AG20443 (cell line): Measurements from ENCODE around the gene MADCAM1.

Source experiments
- DNase-seq: peaks from one replicate; pipeline ENCODE4 v3.0.0; 2012; ENCODE audit warnings: low spot score, mixed read lengths

MADCAM1 gene

DNA sequence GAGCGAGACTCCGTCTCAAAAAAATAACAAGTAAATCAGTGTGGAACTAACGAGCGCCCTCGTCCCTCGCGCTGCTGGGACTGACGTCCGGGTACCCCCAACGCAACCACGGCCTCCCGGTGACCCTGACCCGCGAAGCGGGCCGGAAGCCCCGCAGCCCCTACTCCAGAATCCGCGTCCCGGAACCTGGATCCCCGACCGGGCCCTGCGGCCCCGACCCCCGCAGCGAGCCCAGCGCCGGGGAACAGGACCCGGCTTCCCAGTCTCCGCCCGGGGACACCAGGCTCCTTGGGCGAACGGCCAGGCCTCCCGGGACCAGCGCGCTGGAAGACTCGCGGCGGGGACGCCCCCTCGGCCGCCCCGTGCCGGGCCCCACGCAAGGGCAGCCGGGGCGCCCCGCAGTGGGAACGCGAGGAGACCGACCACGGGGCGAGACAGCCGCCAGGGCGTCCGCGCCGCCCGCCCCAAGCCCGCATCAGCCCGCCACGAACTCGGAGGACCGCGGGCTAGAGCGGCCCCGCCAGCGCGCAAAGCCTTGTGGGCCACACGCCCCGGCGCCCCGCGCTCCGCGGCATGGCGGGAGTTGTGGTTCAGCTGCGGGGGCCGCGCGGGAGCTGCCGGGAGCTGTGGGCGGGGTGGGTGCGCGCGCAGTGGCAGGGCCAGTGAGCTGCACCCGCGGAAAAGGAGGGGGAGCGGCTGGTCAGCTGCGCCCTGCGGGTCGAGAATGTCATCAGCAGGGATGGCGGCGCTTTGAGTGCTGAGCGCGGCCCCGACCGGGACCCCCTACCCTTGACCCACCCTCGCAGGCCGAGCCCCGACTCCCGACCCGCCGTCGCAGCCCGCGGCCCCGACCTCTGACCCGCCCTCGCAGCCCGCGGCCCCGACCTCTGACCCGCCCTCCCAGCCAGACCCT, 7.5 kb upstream of the MADCAM1 start:
- DNase-seq: peak; percentile 100

DNA sequence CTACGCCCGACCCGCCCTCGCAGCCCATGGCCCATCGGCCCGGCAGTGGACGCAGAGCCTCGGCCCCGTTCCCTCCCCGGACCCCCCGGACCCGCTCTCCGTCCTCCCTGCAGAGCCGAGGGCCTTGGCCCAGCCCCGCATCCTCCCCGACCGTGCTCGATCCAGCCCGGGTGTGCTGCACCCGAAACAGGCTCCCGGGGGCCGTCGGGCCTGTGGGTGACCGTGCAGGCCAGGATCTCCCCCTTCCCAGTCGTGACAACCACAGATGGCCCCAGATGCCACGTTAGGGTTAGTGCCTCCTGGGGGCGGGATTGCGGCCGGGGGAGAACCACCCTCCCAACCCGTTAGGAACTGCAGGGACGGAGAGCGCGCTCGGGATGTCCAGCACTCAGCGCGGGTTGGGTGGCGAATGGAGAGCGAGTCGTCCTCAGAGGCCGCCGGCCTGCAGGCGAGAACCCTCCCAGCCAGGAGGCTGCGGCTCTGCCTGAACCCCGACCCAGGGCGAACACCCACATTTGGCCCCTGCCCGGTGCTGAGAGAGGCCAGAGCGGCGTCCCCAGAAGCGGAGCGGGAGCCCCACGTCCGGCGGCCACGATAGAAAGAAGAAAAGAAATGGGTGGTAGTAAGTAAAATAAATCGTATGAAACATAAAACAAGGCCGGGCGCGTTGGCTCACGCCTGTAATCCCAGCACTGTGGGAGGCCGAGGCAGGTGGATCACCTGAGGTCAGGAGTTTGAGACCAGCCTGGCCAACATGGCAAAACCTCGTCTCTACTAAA, 6.7 kb upstream of the MADCAM1 start:
- DNase-seq: peak; percentile 63

DNA sequence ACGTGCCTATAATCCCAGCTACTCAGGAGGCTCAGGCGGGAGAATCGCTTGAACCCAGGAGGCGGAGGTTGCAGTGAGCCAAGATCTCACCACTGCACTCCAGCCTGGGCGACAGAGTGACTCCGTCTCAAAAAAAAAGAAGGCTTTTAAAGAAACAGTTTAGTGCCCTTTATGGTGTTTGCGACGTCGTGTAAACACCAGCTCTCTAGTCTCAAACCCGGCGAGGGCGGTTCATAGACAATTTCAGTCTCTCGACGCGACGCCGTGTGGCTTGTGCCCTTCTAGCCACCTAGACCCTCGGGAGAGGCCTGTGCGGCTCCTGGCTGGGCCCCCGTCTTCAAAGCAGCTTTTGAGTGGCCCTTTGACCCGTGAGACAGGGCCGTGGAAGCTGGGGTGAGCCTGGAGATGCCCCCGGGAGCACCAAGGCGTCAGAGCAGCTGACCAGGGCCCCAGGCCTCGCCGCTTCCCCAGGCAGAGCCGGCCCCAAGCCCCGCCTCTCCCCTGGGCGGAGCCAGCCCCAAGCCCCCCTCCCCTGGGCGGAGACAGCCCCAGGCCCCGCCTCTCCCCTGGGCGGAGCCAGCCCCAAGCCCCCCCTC, 5.0 kb upstream of the MADCAM1 start:
- no peak for DNase-seq

GRCh38 chr19:492091-492531, 4.2 kb upstream of the MADCAM1 start:
- DNase-seq: no peak

- no peak for DNase-seq
These were observed 2.7 kb upstream of the MADCAM1 start for GRCh38 chr19:493391-494170.

GRCh38 chr19:494171-495080, 1.9 kb upstream of the MADCAM1 start:
- no peak for DNase-seq

DNA sequence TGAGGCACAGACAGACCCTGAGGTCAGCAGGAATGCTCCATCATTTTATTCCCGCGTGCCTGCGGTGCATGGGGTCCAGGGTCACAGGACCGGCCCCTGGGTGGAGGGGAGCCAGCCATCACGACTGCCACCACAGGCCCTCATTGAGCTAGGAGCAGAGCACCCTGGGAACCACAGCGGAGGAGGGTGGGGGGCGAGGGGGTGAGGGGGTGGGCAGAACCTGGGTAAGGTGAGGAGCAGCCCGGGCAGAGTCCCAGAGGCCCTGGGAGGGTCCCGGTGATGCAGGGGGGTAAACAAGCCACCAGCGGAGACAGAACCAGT, 1.2 kb upstream of the MADCAM1 start:
- DNase-seq: no peak

- DNase-seq: peak; percentile 62
These were observed 729 bp upstream of the MADCAM1 start for GRCh38 chr19:495402-496111.

GRCh38 chr19:496986-497385, 700 bp downstream of the MADCAM1 start:
- DNase-seq: no peak

GRCh38 chr19:497491-497868, 1.2 kb downstream of the MADCAM1 start:
- DNase-seq: no peak

GRCh38 chr19:497869-498510, 1.7 kb downstream of the MADCAM1 start:
- no peak for DNase-seq

DNA sequence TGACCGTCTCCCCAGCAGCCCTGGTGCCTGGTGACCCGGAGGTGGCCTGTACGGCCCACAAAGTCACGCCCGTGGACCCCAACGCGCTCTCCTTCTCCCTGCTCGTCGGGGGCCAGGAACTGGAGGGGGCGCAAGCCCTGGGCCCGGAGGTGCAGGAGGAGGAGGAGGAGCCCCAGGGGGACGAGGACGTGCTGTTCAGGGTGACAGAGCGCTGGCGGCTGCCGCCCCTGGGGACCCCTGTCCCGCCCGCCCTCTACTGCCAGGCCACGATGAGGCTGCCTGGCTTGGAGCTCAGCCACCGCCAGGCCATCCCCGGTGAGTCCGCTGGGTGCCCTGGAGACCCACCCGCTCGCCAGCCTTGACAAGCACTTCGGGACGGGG, 2.2 kb downstream of the MADCAM1 start:
- DNase-seq: no peak

DNA sequence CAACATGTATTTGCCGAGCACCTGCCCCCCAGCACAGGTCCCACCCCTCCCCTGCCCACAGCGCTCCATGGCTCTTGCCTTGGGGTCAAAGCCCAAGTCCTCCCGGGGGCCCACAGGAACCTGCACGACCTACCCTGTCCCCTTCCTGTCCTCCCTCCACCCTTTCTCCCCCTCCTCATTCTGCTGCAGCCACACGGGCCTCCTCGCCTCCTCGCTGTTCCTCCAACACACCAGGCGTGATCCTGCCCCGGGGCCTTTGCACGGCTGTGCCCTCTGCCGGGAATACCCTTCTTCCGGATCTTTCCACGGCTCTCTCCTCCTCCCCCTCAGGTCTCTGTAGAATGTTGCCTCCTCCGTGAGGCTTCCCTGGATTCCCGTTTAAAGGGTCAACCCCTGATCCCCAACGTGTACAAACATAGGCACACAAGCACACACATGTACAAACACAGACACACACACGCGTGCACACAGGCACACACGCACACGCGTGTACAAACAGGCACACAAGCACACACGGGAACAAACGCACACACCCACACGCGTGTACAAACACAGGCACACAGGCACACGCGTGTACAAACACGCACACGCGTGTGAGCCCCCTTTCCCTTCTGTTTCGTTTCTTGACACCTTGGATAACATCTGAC, 2.8 kb downstream of the MADCAM1 start:
- DNase-seq: no peak

GRCh38 chr19:501646-502045, 5.4 kb downstream of the MADCAM1 start:
- DNase-seq: no peak

- DNase-seq: no peak
These were observed 8.3 kb downstream of the MADCAM1 start for GRCh38 chr19:504616-505015.

- peak; percentile 99 for DNase-seq
These were observed 10.4 kb downstream of the MADCAM1 start for GRCh38 chr19:506404-507285.

DNA sequence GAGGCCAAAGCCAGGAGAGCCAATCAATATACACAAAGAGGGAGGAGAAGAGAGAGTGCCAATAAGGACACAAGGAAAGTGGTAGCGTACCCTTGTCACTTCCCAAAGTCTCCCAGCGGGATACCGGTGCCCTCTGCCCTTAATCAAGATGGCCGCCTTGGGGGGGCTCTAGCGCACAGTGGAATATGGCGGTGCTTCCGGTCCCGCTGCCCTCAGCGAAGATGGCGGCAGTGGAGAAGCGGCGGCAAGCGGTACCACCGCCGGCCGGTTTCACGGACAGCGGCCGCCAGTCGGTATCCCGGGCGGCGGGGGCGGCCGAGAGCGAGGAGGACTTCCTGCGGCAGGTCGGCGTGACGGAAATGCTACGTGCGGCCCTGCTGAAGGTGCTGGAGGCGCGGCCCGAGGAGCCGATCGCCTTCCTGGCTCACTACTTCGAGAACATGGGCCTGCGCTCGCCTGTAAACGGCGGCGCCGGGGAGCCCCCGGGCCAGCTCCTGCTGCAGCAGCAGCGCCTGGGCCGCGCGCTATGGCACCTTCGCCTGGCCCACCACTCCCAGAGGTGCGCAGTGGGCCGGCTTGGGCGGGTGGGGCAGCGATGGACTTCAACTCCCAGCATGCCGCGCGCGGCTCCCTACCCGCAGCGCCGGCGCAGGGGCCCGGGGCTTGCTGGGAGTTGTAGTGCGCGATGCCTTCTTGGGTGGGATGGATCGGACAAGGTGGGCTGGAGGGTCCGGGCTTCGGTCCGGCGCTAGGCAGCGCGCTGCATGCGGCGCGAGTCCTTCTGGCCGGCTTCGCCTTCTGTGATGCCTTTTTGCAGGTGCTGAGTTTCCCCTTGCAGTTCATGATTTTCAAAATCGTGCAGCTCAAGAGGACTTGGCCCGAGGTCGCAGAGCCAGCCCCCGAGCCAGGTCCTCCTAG, 11.3 kb downstream of the MADCAM1 start, which contains the start of gene TPGS1:
TPGS1 (plus strand) TSS at position 212 of the 918 bp plus-strand sequence; CDS start at position 222, 10 bp downstream.
- DNase-seq: peak; percentile 89
